Kidney (tissue), 14 donors: ENCODE data around the gene BAMBI. TPM values are rescaled to one million over a fixed set of nuclear protein-coding genes. Genes with fewer than 3 reads are reported as not detected.
A peak's percentile ranks its signal among the peaks of the same experiment; 100 is the strongest.
"Not testable (repeated sequence)": the region's sequence is repeated elsewhere in the genome, so short reads cannot be mapped to it uniquely, and the experiment has no call there.

ENCODE experiments used
- DNase-seq, 5 donors: peaks; one replicate each; pipeline ENCODE4 v3.0.0-alpha.2; 2013 to 2020
- FAIRE-seq: peaks from 2 replicates; lab custom pipeline; 2012; peaks lifted over from hg19 to GRCh38; lab: Jason Lieb, UNC
- H3K27ac ChIP-seq, 2 donors: one replicate each; pipeline ENCODE4 v1.7.0; 2013; ENCODE audit warnings: low read depth in 2 of 2, low read length in 2 of 2, inconsistent platforms in 1 of 2
- H3K27me3 ChIP-seq: one replicate; pipeline ENCODE4 v1.7.1; 2013; ENCODE audit warnings: low read length, inconsistent platforms; ENCODE audit not compliant: control insufficient read depth, insufficient read depth
- H3K36me3 ChIP-seq, 3 donors: one replicate each; pipeline versions ENCODE4 v1.7.0 to v1.7.1; 2013; ENCODE audit warnings: low read length in 3 of 3, control low read depth in 1 of 3, inconsistent platforms in 1 of 3; ENCODE audit not compliant: insufficient read depth in 3 of 3, control insufficient read depth in 2 of 3
- H3K4me1 ChIP-seq, 3 donors: one replicate each; pipeline versions ENCODE4 v1.7.0 to v1.7.1; 2013; ENCODE audit warnings: low read length in 3 of 3, inconsistent platforms in 1 of 3, low read depth in 1 of 3; ENCODE audit not compliant: control insufficient read depth in 2 of 3, insufficient read depth in 2 of 3
- H3K4me3 ChIP-seq, 3 donors: one replicate each; pipeline versions ENCODE4 v1.7.0 to v1.8.1; 2013; ENCODE audit warnings: low read length in 3 of 3, control low read depth in 1 of 3, inconsistent platforms in 1 of 3
- H3K9ac ChIP-seq, 3 donors: one replicate each; pipeline versions ENCODE4 v1.7.0 to v1.7.1; 2013; ENCODE audit warnings: low read length in 3 of 3, control low read depth in 1 of 3, inconsistent platforms in 1 of 3
- H3K9me3 ChIP-seq, 3 donors: one replicate each; pipeline versions ENCODE4 v1.7.0 to v1.7.1; 2013; ENCODE audit warnings: low read length in 3 of 3, control low read depth in 1 of 3, inconsistent platforms in 1 of 3; ENCODE audit not compliant: control insufficient read depth in 2 of 3, insufficient read depth in 1 of 3
- CTCF ChIP-seq: IDR thresholded peaks from 3 replicates; pipeline ENCODE4 v1.5.1; 2012; ENCODE audit warnings: mild to moderate bottlenecking, moderate library complexity, borderline replicate concordance; ENCODE audit not compliant: insufficient read depth; ENCODE audit errors: extremely low read depth
- intact Hi-C: fragments of 100-400 bp; cut with DNase I; formaldehyde crosslinking; loops from one replicate; pipeline ENCODE4 v1.11.1; 2022
- polyA plus RNA-seq: library from polyadenylated mRNA; stranded (reverse); fragments of 350-450 nt; fragmentation: Illumina TruSeq; extraction: RNeasy Lipid Tissue Mini Kit (QIAGEN cat#74804); gene quantifications from one replicate; pipeline ENCODE4 v1.2.3, GENCODE V29; 2014; ENCODE audit warnings: low read depth, low replicate concordance; ENCODE audit not compliant: insufficient read depth
- total RNA-seq: library from RNA; stranded (reverse); fragmentation: NEBNext Ultra II Directional; extraction: Animal tissue kit (Norgen Biotek cat#: 25700); gene quantifications from one replicate; pipeline ENCODE4 v1.2.1, GENCODE V29; 2021
- donor health status: control.
- donor health status: control.
- donor health status: control.
- donor health status: control.
- donor health status: control.
- donor health status: DM: yes; HTN: yes; CAD: no.
- donor health status: Normal renal cell carcinoma (clear cell type).

BAMBI gene
- total and polyA plus RNA-seq, 2 donors from 2014 or later: 19.5 to 21.1 TPM

- no peaks in the 10 kb centered on the region for H3K4me1 ChIP-seq
- FAIRE-seq (no peak), DNase-seq (no peak)
- TF ChIP-seq CTCF: no peak
- no peak overlapping the region for H3K27ac ChIP-seq
- H3K36me3 ChIP-seq: no peaks in the 10 kb centered on the region
- no peak overlapping the region for H3K9ac ChIP-seq
- no peak overlapping the region for H3K4me3 ChIP-seq
- intact Hi-C loops: no loop called here
- no peaks in the 10 kb centered on the region for H3K9me3 ChIP-seq
- H3K27me3 ChIP-seq: no peaks in the 10 kb centered on the region
Observed at GRCh38 chr10:28652703-28653102, 24.6 kb upstream of the BAMBI start.

- DNase-seq, H3K4me3 ChIP-seq, intact Hi-C loops, H3K27ac ChIP-seq, H3K4me1 ChIP-seq, H3K9me3 ChIP-seq, H3K9ac ChIP-seq, H3K36me3 ChIP-seq, H3K27me3 ChIP-seq, FAIRE-seq: not testable (repeated sequence)
Observed at GRCh38 chr10:28658824-28659223, 18.5 kb upstream of the BAMBI start.

GRCh38 chr10:28661035-28661434 is 16.3 kb upstream of the BAMBI start:
- Histone ChIP-seq H3K4me1 (peaks cover 0 to 2% (median 0%) of the 10 kb centered on the region in 3 donors), H3K9ac (no peak overlapping the region), H3K36me3 (no peaks in the 10 kb centered on the region), H3K4me3 (no peak overlapping the region), H3K27me3 (no peaks in the 10 kb centered on the region), H3K9me3 (no peaks in the 10 kb centered on the region), H3K27ac (no peak overlapping the region)
- TF ChIP-seq CTCF: no peak
- DNase-seq: no peak
- no peak for FAIRE-seq
- intact Hi-C loops: loop anchor here (10.0 kb wide), 3 partner anchors 334 to 644 kb away; no protein-coding TSS in a partner anchor

- peak; percentile 93 for FAIRE-seq
- H3K4me1 ChIP-seq: peaks cover 0 to 2% (median 0%) of the 10 kb centered on the region in 3 donors
- intact Hi-C loops: loop anchor here (10.0 kb wide), 3 partner anchors 331 to 641 kb away; no protein-coding TSS in a partner anchor
- no peak overlapping the region for H3K9ac ChIP-seq
- H3K36me3 ChIP-seq: no peaks in the 10 kb centered on the region
- TF ChIP-seq CTCF: peak; percentile 98
- peak; percentile 89 to 96 (median 90) for DNase-seq
- H3K9me3 ChIP-seq: no peaks in the 10 kb centered on the region
- H3K27me3 ChIP-seq: no peaks in the 10 kb centered on the region
- no peak overlapping the region for H3K27ac ChIP-seq
- no peak overlapping the region for H3K4me3 ChIP-seq
Observed at GRCh38 chr10:28663576-28664368, 13.5 kb upstream of the BAMBI start.
